K562 (cell line): ENCODE data around the gene MEX3A. TPM values are rescaled to one million over a fixed set of nuclear protein-coding genes. Genes with fewer than 3 reads are reported as not detected.
A peak's percentile ranks its signal among the peaks of the same experiment; 100 is the strongest.

ENCODE experiments used
- ETS2 ChIP-seq: IDR thresholded peaks from 2 replicates; pipeline ENCODE4 v1.6.1; 2016; ENCODE audit warnings: borderline replicate concordance, missing genetic modification characterization, mild to moderate bottlenecking, moderate library complexity, missing compliant biosample characterization; ENCODE audit not compliant: poor library complexity, severe bottlenecking
- HCFC1 ChIP-seq: IDR thresholded peaks from 2 replicates; pipeline ENCODE4 v1.6.1; 2012; ENCODE audit warnings: low read depth, low read length, improper control_type of control experiment
- HNRNPUL1 ChIP-seq: fragments of 200-400 bp; formaldehyde crosslinking; IDR thresholded peaks from 2 replicates; pipeline ENCODE4 v1.6.1; 2017; ENCODE audit warnings: low read length
- MYC ChIP-seq, 2 experiments: fragments of 250-450 bp in 1 of 2; sonication (Bioruptor Pico) in 1 of 2; IDR thresholded peaks; 2 replicates each; pipeline versions ENCODE4 v1.5.1 to v1.6.1; 2012 to 2021; ENCODE audit warnings: low read depth in 2 of 2, borderline replicate concordance in 1 of 2, improper control_type of control experiment in 1 of 2, low read length in 1 of 2, mild to moderate bottlenecking in 1 of 2, moderate library complexity in 1 of 2
- NCOA2 ChIP-seq, 2 experiments: fragments of 450-650 bp; IDR thresholded peaks; 2 replicates each; pipeline ENCODE4 v1.6.1; 2018; ENCODE audit warnings: mild to moderate bottlenecking in 2 of 2, moderate library complexity in 1 of 2; ENCODE audit not compliant: partially characterized antibody in 2 of 2
- NFRKB ChIP-seq: fragments of 450-650 bp; IDR thresholded peaks from 2 replicates; pipeline ENCODE4 v1.6.1; 2016; ENCODE audit warnings: low read depth
- PML ChIP-seq: IDR thresholded peaks from 2 replicates; pipeline ENCODE4 v1.6.1; 2012; ENCODE audit warnings: low read length, inconsistent platforms
- RAD21 ChIP-seq, 2 experiments: fragments of 250-450 bp in 1 of 2; fragments of 450-650 bp in 1 of 2; sonication (Bioruptor Pico) in 1 of 2; formaldehyde crosslinking in 1 of 2; IDR thresholded peaks in 1 of 2; conservative IDR thresholded peaks in 1 of 2; 2 replicates each; pipeline versions ENCODE4 v1.4.0 to v1.8.0; 2020 to 2022; ENCODE audit warnings: mild to moderate bottlenecking in 2 of 2, moderate library complexity in 1 of 2
- RBM25 ChIP-seq: fragments of 200-400 bp; formaldehyde crosslinking; IDR thresholded peaks from 2 replicates; pipeline ENCODE4 v1.6.1; 2018; ENCODE audit warnings: low read length, low read depth, moderate library complexity; ENCODE audit not compliant: severe bottlenecking
- RFX1 ChIP-seq: fragments of 450-650 bp; IDR thresholded peaks from 2 replicates; pipeline ENCODE4 v1.6.1; 2016; ENCODE audit warnings: mild to moderate bottlenecking, moderate library complexity
- SMARCE1 ChIP-seq: fragments of 450-650 bp; IDR thresholded peaks from 2 replicates; pipeline ENCODE4 v1.7.1; 2016; ENCODE audit warnings: mild to moderate bottlenecking
- SP2 ChIP-seq: IDR thresholded peaks from 2 replicates; pipeline ENCODE4 v1.6.1; 2011; ENCODE audit warnings: mild to moderate bottlenecking, low read depth, low read length, moderate library complexity; ENCODE audit not compliant: poor library complexity, severe bottlenecking; ENCODE audit errors: extremely low read depth
- ZFP1 ChIP-seq: fragments of 450-650 bp; formaldehyde crosslinking; IDR thresholded peaks from 2 replicates; pipeline ENCODE4 v1.4.0; 2020; ENCODE audit warnings: mild to moderate bottlenecking, mixed read lengths
- ZNF197 ChIP-seq: fragments of 200-800 bp; sonication (Bioruptor generic); IDR thresholded peaks from 2 replicates; pipeline ENCODE4 v1.6.1; 2016; ENCODE audit warnings: low read depth, missing genetic modification characterization, missing compliant biosample characterization
- ZSCAN29 ChIP-seq: fragments of 450-650 bp; IDR thresholded peaks from 2 replicates; pipeline ENCODE4 v1.6.1; 2017
- polyA plus RNA-seq, 8 experiments: library from polyadenylated mRNA; depleted of rRNA in 4 of 8; stranded (reverse) in 5 of 8; unstranded in 3 of 8; fragments of >200 nt; fragmentation: Nextera tagmentation in 2 of 8; fragmentation: Illumina TruSeq in 1 of 8; extraction: Ambion mirVana in 2 of 8; extraction: Trizol in 1 of 8; gene quantifications; 2 replicates each; pipeline versions ENCODE4 v1.2.1 to v1.2.3, GENCODE V29; 2011 to 2014; ENCODE audit warnings: inconsistent platforms in 1 of 8, missing spikeins in 1 of 8
- total RNA-seq, 7 experiments: library from RNA; depleted of rRNA in 6 of 7; stranded (reverse); fragments of >200 nt in 6 of 7; fragmentation: Illumina TruSeq in 2 of 7; extraction: Trizol in 2 of 7; gene quantifications; 2 replicates each; pipeline versions ENCODE4 v1.2.1 to v1.2.3, GENCODE V29; 2011 to 2021; ENCODE audit warnings: low replicate concordance in 1 of 7
- TF ChIP-seq, protein P1 (sequence below), 2 experiments: fragments of 450-650 bp; IDR thresholded peaks; 2 replicates each; pipeline ENCODE4 v1.6.1; 2016
- TF ChIP-seq, protein P2 (sequence below): fragments of 450-650 bp; formaldehyde crosslinking; IDR thresholded peaks from 2 replicates; pipeline ENCODE4 v1.4.0; 2022; ENCODE audit warnings: missing genetic modification characterization
- TF ChIP-seq, protein P3 (sequence below), 2 experiments: fragments of 250-450 bp in 1 of 2; fragments of 450-650 bp in 1 of 2; sonication (Bioruptor Pico) in 1 of 2; IDR thresholded peaks; 2 replicates each; pipeline versions ENCODE4 v1.6.1 to v1.8.0; 2016 to 2021; ENCODE audit warnings: mild to moderate bottlenecking in 2 of 2, moderate library complexity in 2 of 2, missing compliant biosample characterization in 1 of 2, missing genetic modification characterization in 1 of 2
- TF ChIP-seq, protein P4 (sequence below), 2 experiments: fragments of 450-650 bp in 1 of 2; sonication (generic) in 1 of 2; formaldehyde crosslinking in 1 of 2; IDR thresholded peaks in 1 of 2; conservative IDR thresholded peaks in 1 of 2; 2 replicates each; pipeline versions ENCODE4 v1.6.1 to v1.8.1; 2016 to 2023; ENCODE audit warnings: mild to moderate bottlenecking in 2 of 2, moderate library complexity in 2 of 2, inconsistent platforms in 1 of 2, missing genetic modification reagents in 1 of 2
- TF ChIP-seq, protein P5 (sequence below): fragments of 450-650 bp; formaldehyde crosslinking; IDR thresholded peaks from 2 replicates; pipeline ENCODE4 v1.4.0; 2020; ENCODE audit warnings: mild to moderate bottlenecking, moderate library complexity

MEX3A gene
- total and polyA plus RNA-seq, 9 of the 15 experiments (the other 6 are each of a cell fraction or from before 2014, with no cell fraction given): 0.36 to 13.7 (median 5.2) TPM

DNA sequence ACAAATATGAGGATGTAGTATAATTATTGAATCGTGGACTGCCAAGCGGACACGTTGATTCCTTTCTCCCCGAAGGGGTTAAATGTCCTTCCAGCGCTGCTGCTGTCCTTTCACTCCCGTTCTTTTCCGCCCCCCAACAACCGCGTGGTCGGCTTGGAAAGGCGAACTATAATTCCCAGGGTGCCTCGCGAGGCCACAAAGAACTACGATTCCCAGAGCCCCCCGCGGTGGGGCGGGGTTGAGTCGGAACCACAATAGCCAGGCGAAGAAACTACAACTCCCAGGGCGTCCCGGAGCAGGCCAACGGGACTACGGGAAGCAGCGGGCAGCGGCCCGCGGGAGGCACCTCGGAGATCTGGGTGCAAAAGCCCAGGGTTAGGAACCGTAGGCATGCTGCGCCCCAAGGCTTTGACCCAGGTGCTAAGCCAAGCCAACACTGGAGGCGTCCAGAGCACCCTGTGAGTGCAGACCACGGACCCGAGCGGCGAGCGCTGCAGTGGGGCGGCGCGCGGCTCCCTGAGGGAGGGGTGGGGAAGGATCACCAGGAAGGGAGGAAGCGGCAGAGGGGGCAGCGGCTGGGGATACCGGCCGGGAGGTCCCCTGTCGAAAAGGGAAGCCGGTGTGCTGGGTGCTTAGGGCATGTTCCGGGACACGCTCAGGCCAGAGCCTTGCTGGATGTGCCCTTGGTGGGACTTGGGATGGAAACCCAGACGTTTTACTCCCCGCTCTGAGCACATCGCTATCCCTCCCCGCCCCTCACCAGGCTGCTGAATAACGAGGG, 27.6 kb downstream of the MEX3A start, which contains the start of gene LAMTOR2 (continued):
- TF ChIP-seq SP2 (no peak), MYC (IDR thresholded peaks at IDR 0.05; ENCODE audit: low read depth, low read length) (peak; percentile 100), MYC (CRISPR knock-in tag; IDR thresholded peaks at IDR 0.05; ENCODE audit: borderline replicate concordance, low read depth) (peak; percentile 93), ZSCAN29 (no peak), RBM25 (no peak), NCOA2 (IDR thresholded peaks at IDR 0.05; ENCODE audit: partially characterized antibody in 2 of 2) (no peak), NFRKB (peak; percentile 54; the same call in 1 of the 2 replicates), ZNF197 (CRISPR knock-in tag) (peak; percentile 87), ZFP1 (CRISPR knock-in tag) (no peak), RAD21 (CRISPR knock-in tag; conservative IDR thresholded peaks at IDR 0.05 in 1 of 2, IDR thresholded peaks at IDR 0.05 in 1 of 2) (0 out of 4 replicates have a peak, but pooled peaks of 1 of the 2 experiments have one; percentile 4), SMARCE1 (no peak; the same call in 1 of the 2 replicates), RFX1 (no peak), ETS2 (tag) (no peak), HNRNPUL1 (no peak), PML (peak; percentile 51; the same call in 1 of the 2 replicates), HCFC1 (peak; percentile 100)
- TF ChIP-seq, protein P1, sequence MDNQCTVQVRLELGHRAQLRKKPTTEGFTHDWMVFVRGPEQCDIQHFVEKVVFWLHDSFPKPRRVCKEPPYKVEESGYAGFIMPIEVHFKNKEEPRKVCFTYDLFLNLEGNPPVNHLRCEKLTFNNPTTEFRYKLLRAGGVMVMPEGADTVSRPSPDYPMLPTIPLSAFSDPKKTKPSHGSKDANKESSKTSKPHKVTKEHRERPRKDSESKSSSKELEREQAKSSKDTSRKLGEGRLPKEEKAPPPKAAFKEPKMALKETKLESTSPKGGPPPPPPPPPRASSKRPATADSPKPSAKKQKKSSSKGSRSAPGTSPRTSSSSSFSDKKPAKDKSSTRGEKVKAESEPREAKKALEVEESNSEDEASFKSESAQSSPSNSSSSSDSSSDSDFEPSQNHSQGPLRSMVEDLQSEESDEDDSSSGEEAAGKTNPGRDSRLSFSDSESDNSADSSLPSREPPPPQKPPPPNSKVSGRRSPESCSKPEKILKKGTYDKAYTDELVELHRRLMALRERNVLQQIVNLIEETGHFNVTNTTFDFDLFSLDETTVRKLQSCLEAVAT (IDR thresholded peaks at IDR 0.05): no peak
- TF ChIP-seq, protein P2, sequence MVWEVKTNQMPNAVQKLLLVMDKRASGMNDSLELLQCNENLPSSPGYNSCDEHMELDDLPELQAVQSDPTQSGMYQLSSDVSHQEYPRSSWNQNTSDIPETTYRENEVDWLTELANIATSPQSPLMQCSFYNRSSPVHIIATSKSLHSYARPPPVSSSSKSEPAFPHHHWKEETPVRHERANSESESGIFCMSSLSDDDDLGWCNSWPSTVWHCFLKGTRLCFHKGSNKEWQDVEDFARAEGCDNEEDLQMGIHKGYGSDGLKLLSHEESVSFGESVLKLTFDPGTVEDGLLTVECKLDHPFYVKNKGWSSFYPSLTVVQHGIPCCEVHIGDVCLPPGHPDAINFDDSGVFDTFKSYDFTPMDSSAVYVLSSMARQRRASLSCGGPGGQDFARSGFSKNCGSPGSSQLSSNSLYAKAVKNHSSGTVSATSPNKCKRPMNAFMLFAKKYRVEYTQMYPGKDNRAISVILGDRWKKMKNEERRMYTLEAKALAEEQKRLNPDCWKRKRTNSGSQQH (CRISPR knock-in tag): no peak
- TF ChIP-seq, protein P3, sequence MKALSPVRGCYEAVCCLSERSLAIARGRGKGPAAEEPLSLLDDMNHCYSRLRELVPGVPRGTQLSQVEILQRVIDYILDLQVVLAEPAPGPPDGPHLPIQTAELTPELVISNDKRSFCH (CRISPR knock-in tag; IDR thresholded peaks at IDR 0.05): no peak
- TF ChIP-seq, protein P3 (tag; IDR thresholded peaks at IDR 0.05): no peak
- TF ChIP-seq, protein P4, sequence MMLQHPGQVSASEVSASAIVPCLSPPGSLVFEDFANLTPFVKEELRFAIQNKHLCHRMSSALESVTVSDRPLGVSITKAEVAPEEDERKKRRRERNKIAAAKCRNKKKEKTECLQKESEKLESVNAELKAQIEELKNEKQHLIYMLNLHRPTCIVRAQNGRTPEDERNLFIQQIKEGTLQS (IDR thresholded peaks at IDR 0.05): no peak
- TF ChIP-seq, protein P4 (CRISPR knock-in tag; conservative IDR thresholded peaks at IDR 0.05): peak; percentile 8; the same call in 1 of the 2 replicates
- TF ChIP-seq, protein P5, sequence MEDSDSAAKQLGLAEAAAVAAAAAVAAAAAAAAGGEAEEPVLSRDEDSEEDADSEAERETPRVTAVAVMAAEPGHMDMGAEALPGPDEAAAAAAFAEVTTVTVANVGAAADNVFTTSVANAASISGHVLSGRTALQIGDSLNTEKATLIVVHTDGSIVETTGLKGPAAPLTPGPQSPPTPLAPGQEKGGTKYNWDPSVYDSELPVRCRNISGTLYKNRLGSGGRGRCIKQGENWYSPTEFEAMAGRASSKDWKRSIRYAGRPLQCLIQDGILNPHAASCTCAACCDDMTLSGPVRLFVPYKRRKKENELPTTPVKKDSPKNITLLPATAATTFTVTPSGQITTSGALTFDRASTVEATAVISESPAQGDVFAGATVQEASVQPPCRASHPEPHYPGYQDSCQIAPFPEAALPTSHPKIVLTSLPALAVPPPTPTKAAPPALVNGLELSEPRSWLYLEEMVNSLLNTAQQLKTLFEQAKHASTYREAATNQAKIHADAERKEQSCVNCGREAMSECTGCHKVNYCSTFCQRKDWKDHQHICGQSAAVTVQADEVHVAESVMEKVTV (CRISPR knock-in tag): no peak
